ENCODE results near the gene TM4SF4. TPM values are rescaled to one million over a fixed set of nuclear protein-coding genes. Genes with fewer than 3 reads are reported as not detected.
A peak's percentile ranks its signal among the peaks of the same experiment; 100 is the strongest.

Gene TM4SF4
- total RNA-seq, 2 donors from 2014 or later = 1.1 to 4.5 TPM

DNA sequence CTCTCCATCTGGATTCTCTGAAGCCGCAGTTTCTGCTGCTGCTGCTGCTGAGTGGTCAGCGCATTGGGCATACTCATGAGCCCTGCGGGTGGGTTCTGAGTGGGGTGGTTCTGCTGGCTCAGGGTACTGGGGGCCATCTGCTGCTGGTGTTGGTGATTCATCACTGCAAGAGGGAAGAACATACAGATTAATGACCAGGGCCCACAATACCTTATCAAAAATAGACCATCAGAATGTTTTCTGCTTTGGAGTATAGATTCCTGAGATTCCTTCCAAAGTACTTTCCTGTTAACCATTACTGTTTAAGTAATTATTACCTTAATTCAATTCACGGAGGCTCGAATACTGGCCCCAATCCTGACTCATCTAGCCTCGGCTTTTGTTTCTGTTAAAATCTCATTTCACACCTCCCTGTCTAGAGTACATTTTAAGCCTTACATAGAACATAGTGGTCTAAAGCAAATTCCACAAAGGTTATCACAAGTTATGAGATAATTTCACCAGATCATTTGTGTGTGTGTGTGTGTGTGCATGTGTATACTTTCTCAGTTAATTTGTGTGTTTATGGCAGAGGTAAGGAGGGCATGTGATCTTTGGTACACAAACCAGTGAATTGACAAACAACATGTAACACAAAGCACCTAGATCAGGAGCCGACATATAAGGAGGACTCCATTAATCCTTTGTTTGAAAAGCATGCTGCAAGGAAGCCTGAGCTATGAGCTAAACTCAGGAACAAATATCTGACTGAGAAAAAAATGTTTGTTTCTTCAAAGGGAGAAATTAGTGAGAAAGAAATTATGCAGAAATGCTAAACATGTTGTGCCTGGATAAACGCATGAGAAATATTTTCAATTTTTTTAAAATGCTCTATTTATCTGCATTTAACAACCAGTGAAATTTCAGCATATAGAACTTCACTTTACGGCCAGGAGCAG lies 68.1 kb downstream of the TM4SF4 start:
- no peak overlapping the region for H3K27ac ChIP-seq
- intact Hi-C loops (cut with DNase I) = no loop called here
- H3K9me3 ChIP-seq = no peaks in the 10 kb centered on the region
- no peak for DNase-seq
- no peaks in the 10 kb centered on the region for H3K27me3 ChIP-seq
- no peaks in the 10 kb centered on the region for H3K4me1 ChIP-seq
- no peaks in the 10 kb centered on the region for H3K36me3 ChIP-seq
- H3K4me3 ChIP-seq = no peak overlapping the region
- no peak overlapping the region for H3K9ac ChIP-seq (ENCODE audit: low read depth in 2 of 2, low read length in 2 of 2)
- TF ChIP-seq, protein P1, sequence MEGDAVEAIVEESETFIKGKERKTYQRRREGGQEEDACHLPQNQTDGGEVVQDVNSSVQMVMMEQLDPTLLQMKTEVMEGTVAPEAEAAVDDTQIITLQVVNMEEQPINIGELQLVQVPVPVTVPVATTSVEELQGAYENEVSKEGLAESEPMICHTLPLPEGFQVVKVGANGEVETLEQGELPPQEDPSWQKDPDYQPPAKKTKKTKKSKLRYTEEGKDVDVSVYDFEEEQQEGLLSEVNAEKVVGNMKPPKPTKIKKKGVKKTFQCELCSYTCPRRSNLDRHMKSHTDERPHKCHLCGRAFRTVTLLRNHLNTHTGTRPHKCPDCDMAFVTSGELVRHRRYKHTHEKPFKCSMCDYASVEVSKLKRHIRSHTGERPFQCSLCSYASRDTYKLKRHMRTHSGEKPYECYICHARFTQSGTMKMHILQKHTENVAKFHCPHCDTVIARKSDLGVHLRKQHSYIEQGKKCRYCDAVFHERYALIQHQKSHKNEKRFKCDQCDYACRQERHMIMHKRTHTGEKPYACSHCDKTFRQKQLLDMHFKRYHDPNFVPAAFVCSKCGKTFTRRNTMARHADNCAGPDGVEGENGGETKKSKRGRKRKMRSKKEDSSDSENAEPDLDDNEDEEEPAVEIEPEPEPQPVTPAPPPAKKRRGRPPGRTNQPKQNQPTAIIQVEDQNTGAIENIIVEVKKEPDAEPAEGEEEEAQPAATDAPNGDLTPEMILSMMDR (IDR thresholded peaks at IDR 0.05) = no peak

- no peaks in the 10 kb centered on the region for H3K36me3 ChIP-seq
- no peaks in the 10 kb centered on the region for H3K9me3 ChIP-seq
- H3K4me3 ChIP-seq = no peak overlapping the region
- intact Hi-C loops (cut with DNase I) = no loop called here
- H3K9ac ChIP-seq (ENCODE audit: low read depth in 2 of 2, low read length in 2 of 2) = no peak overlapping the region
- no peaks in the 10 kb centered on the region for H3K4me1 ChIP-seq
- TF ChIP-seq, protein P1 (IDR thresholded peaks at IDR 0.05) = no peak
- DNase-seq = no peak
- H3K27me3 ChIP-seq = no peaks in the 10 kb centered on the region
- no peak overlapping the region for H3K27ac ChIP-seq
Observed at GRCh38 chr3:149545049-149545448, 70.6 kb downstream of the TM4SF4 start.

DNA sequence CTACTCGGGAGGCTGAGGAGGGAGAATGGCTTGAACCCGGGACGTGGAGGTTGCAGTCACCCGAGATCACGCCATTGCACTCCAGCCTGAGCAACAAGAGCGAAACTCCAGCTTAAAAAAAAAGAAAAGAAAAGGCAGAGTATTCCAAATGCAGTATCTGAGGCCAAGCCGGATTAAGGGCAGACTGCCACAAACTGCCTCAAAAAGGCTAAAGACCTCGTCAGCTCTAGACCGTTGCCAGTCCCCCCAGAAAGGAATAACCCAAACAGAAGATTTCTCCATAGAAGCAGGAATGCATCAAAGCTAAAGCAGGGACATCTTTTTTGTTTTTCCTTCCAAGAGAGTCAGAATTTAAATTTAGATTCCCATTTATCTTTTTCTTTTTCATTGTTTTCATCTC lies 72.9 kb downstream of the TM4SF4 start:
- H3K4me1 ChIP-seq = no peaks in the 10 kb centered on the region
- peak; percentile 56 for DNase-seq
- TF ChIP-seq, protein P1 (IDR thresholded peaks at IDR 0.05) = no peak
- no peak overlapping the region for H3K4me3 ChIP-seq
- H3K36me3 ChIP-seq = no peaks in the 10 kb centered on the region
- no peaks in the 10 kb centered on the region for H3K27me3 ChIP-seq
- no peak overlapping the region for H3K9ac ChIP-seq (ENCODE audit: low read depth in 2 of 2, low read length in 2 of 2)
- peak overlapping the region; percentile 48 for H3K27ac ChIP-seq
- H3K9me3 ChIP-seq = no peaks in the 10 kb centered on the region
- intact Hi-C loops (cut with DNase I) = no loop called here

DNA sequence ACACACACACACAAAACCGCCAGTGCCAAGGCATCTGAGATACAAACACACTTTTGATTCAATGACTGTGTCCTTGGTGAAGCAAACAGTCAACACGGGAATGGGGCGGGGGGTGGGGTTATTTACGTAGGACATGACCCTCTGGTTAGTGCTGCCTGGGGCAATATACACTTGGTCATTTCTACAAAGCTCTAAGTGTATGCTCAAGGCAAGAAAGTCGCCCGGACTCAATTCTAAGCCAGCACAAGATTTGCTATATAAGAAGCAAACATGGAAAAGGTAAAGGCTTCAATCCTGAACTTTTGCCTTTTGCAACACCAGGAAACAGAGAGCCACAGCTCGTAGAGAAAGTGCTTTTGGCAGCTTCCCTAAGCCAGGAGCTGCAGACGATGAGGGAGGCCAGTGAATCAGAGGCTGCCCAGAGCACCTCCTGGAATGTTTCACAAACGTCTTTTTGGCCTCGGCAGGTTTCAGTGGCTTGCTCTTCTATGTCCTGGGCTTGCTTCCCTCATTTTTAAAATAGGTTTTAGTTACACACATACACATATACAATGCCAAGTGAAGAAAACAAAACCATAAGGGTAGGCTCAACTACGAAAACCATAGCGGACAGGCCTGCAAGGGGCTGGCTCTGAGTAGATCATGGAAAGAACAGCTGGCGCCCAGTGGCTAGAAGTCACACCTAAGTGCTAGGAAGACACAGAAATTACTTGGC lies 73.6 kb downstream of the TM4SF4 start:
- Histone ChIP-seq H3K27ac (peak overlapping the region; percentile 48), H3K36me3 (no peaks in the 10 kb centered on the region), H3K4me1 (no peaks in the 10 kb centered on the region), H3K4me3 (no peak overlapping the region), H3K9me3 (no peaks in the 10 kb centered on the region), H3K27me3 (no peaks in the 10 kb centered on the region), H3K9ac (ENCODE audit: low read depth in 2 of 2, low read length in 2 of 2) (no peak overlapping the region)
- TF ChIP-seq, protein P1 (IDR thresholded peaks at IDR 0.05) = no peak
- peak; percentile 24 for DNase-seq
- intact Hi-C loops (cut with DNase I) = no loop called here

DNA sequence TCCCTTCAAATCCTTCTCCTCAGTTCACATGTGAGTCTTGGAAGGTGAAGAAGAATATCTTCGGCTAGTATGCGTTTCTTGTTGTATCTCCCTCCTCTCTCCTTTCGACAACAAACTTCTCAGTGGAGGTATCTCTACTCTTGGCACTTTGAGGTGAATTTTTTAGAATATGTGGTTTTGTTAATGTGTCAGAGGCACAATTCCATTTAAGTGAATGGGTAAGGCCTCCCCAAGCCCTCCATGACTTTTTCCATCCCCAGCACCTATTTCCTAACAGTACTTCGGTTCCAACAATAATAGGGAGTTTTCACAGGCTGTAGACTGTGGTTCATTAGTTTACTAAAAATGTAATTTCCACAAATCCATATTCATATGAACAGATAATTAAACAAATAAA lies 74.2 kb downstream of the TM4SF4 start:
- intact Hi-C loops (cut with DNase I) = no loop called here
- Histone ChIP-seq H3K36me3 (no peaks in the 10 kb centered on the region), H3K9me3 (no peaks in the 10 kb centered on the region), H3K27ac (peak overlapping the region; percentile 48), H3K4me1 (no peaks in the 10 kb centered on the region), H3K9ac (ENCODE audit: low read depth in 2 of 2, low read length in 2 of 2) (no peak overlapping the region), H3K4me3 (no peak overlapping the region), H3K27me3 (no peaks in the 10 kb centered on the region)
- no peak for DNase-seq
- TF ChIP-seq, protein P1 (IDR thresholded peaks at IDR 0.05) = no peak
